WTC11 (cell line): ENCODE results near the gene PTPRN. TPM values are rescaled to one million over a fixed set of nuclear protein-coding genes. Genes with fewer than 3 reads are reported as not detected.

Experiments used
- ATAC-seq: fragments of 200-7000 bp; cut with Tn5 transposase; 2 replicates; pipeline ENCODE4 v1.10.0; 2021; ENCODE audit warnings: mild to moderate bottlenecking, moderate library complexity
- CTCF ChIA-PET: fragments of 300-600 bp; sonication (Branson Sonifier 250); formaldehyde crosslinking; loops from one replicate; lab custom pipeline; 2021; ENCODE audit warnings: antibody characterized with exemption; lab: Charles Lee
- POLR2A ChIA-PET: fragments of 350-600 bp; sonication (Branson Sonifier 250); formaldehyde crosslinking; loops from one replicate; lab custom pipeline; 2021; ENCODE audit warnings: antibody characterized with exemption; lab: Charles Lee
- DNase-seq: peaks from one replicate; pipeline ENCODE4 v3.0.0; 2021; ENCODE audit warnings: low spot score
- H3K27ac Mint-ChIP-seq: 2 replicates; pipeline ENCODE4 v1.8.0; 2021; ENCODE audit warnings: mixed read lengths
- H3K27me3 Mint-ChIP-seq: 2 replicates; pipeline ENCODE4 v1.8.0; 2021; ENCODE audit warnings: low read depth, mild to moderate bottlenecking, moderate library complexity, mixed read lengths
- H3K36me3 Mint-ChIP-seq: 2 replicates; pipeline ENCODE4 v1.8.0; 2021; ENCODE audit warnings: mixed read lengths
- H3K4me1 Mint-ChIP-seq: 2 replicates; pipeline ENCODE4 v1.8.0; 2022; ENCODE audit warnings: mixed read lengths
- H3K4me3 Mint-ChIP-seq: 2 replicates; pipeline ENCODE4 v1.8.0; 2021; ENCODE audit warnings: mild to moderate bottlenecking, moderate library complexity, mixed read lengths
- H3K9me3 Mint-ChIP-seq: 2 replicates; pipeline ENCODE4 v1.8.0; 2021; ENCODE audit warnings: mixed read lengths
- AFF4 ChIP-seq: sonication (generic); formaldehyde crosslinking; IDR thresholded peaks from 2 replicates; pipeline ENCODE4 v1.8.1; 2023; ENCODE audit warnings: mild to moderate bottlenecking, missing genetic modification reagents, borderline replicate concordance
- E2F4 ChIP-seq: sonication (generic); formaldehyde crosslinking; IDR thresholded peaks from 2 replicates; pipeline ENCODE4 v1.8.1; 2022; ENCODE audit warnings: low read depth, mild to moderate bottlenecking, moderate library complexity, missing genetic modification reagents, borderline replicate concordance
- EMX1 ChIP-seq: fragments of 250-450 bp; sonication (Bioruptor Pico); IDR thresholded peaks from 2 replicates; pipeline ENCODE4 v1.8.0; 2021; ENCODE audit warnings: mild to moderate bottlenecking
- FOXJ3 ChIP-seq: sonication (generic); formaldehyde crosslinking; IDR thresholded peaks from 2 replicates; pipeline ENCODE4 v1.9.0; 2021; ENCODE audit warnings: missing genetic modification reagents, mild to moderate bottlenecking, borderline replicate concordance
- FOXP1 ChIP-seq: sonication (generic); formaldehyde crosslinking; IDR thresholded peaks from 2 replicates; pipeline ENCODE4 v1.8.0; 2022; ENCODE audit warnings: missing genetic modification reagents, mild to moderate bottlenecking, moderate library complexity, borderline replicate concordance
- GABPB1 ChIP-seq: sonication (generic); formaldehyde crosslinking; IDR thresholded peaks from 2 replicates; pipeline ENCODE4 v1.8.1; 2023; ENCODE audit warnings: mild to moderate bottlenecking, missing genetic modification reagents
- NFATC4 ChIP-seq: fragments of 250-450 bp; sonication (Bioruptor Pico); IDR thresholded peaks from 2 replicates; pipeline ENCODE4 v1.9.0; 2021; ENCODE audit warnings: mild to moderate bottlenecking
- RELA ChIP-seq: sonication (generic); formaldehyde crosslinking; IDR thresholded peaks from 2 replicates; pipeline ENCODE4 v1.8.1; 2022; ENCODE audit warnings: missing genetic modification reagents, mild to moderate bottlenecking, borderline replicate concordance
- SOX15 ChIP-seq: fragments of 250-450 bp; sonication (Bioruptor Pico); IDR thresholded peaks from 2 replicates; pipeline ENCODE4 v1.9.0; 2021; ENCODE audit warnings: mild to moderate bottlenecking
- TEAD4 ChIP-seq: sonication (generic); formaldehyde crosslinking; IDR thresholded peaks from 2 replicates; pipeline ENCODE4 v1.8.0; 2022; ENCODE audit warnings: mild to moderate bottlenecking, missing genetic modification reagents
- TP53 ChIP-seq: sonication (generic); formaldehyde crosslinking; IDR thresholded peaks from 2 replicates; pipeline ENCODE4 v1.8.1; 2023; ENCODE audit warnings: mild to moderate bottlenecking, missing genetic modification reagents
- USF1 ChIP-seq: sonication (generic); formaldehyde crosslinking; IDR thresholded peaks from 2 replicates; pipeline ENCODE4 v1.8.0; 2022; ENCODE audit warnings: mild to moderate bottlenecking, missing genetic modification reagents
- USF2 ChIP-seq: sonication (generic); formaldehyde crosslinking; IDR thresholded peaks from 2 replicates; pipeline ENCODE4 v1.8.1; 2023; ENCODE audit warnings: mild to moderate bottlenecking, missing genetic modification reagents, moderate library complexity
- ZMAT4 ChIP-seq: fragments of 250-450 bp; sonication (Bioruptor Pico); IDR thresholded peaks from 2 replicates; pipeline ENCODE4 v1.9.0; 2021; ENCODE audit warnings: mild to moderate bottlenecking
- ZNF317 ChIP-seq: sonication (generic); formaldehyde crosslinking; IDR thresholded peaks from 2 replicates; pipeline ENCODE4 v1.8.1; 2023; ENCODE audit warnings: low read depth, mild to moderate bottlenecking, moderate library complexity, missing genetic modification reagents, borderline replicate concordance
- ZSCAN18 ChIP-seq: fragments of 250-450 bp; sonication (Bioruptor Pico); IDR thresholded peaks from 2 replicates; pipeline ENCODE4 v2.1.2; 2022; ENCODE audit warnings: mild to moderate bottlenecking, moderate library complexity
- total RNA-seq: library from RNA; stranded (reverse); gene quantifications from 3 replicates; pipeline ENCODE4 v1.2.3, GENCODE V29; 2021
- TF ChIP-seq, protein P1 (sequence below): sonication (generic); formaldehyde crosslinking; IDR thresholded peaks from 2 replicates; pipeline ENCODE4 v1.8.0; 2023; ENCODE audit warnings: mild to moderate bottlenecking, missing genetic modification reagents
- TF ChIP-seq, protein P2 (sequence below): sonication (generic); formaldehyde crosslinking; IDR thresholded peaks from 2 replicates; pipeline ENCODE4 v1.8.0; 2023; ENCODE audit warnings: missing genetic modification reagents

PTPRN gene
- total RNA-seq, 1 experiment from 2014 or later: 3.8 TPM

DNA sequence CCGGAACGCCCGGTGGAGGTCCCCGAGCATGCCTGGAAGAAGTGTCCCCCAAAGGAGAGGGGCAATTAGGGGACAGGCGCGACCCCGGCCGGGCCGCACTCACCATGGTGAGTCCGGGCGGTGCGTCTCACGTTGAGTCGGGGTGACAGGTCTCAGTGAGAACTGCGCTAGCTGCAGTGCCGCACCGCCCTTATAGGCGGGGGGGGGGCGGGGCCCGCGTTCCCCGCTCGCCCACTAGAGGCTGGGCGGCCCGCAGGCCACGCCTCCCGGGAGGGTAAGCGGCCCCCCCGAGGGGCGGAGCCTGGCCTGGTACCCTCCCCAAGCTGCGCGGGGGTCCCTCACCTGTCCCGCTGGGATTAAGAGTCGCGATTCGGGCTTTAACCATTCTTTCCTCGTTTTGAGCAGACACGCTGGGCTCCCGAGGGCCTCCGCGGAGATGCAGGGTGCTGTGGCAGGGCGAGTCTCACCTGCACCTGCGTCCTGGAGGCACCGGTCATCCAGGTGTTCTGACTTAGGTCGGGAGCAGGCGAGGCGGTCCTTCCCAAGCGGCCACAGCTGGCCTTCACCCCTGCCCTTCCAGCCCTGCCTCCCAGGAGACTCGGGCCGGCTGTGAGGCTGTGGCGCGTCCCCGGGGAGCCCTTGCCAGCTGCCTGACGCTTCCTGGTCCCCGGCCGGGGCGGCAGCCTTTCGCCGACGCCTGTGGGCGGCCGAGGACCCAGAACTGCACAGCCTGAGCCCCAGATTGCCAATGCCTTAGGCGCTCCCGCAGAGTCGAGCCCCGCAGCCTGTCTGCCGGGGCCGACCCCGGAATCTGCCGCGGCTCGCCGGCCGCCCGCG lies 55.2 kb downstream of the PTPRN start, which contains the start of gene TUBA4A (continued):
- no peak for TF ChIP-seq AFF4
- no peak for TF ChIP-seq TEAD4
- no peak for TF ChIP-seq SOX15 (CRISPR knock-in tag)
- TF ChIP-seq FOXP1 (CRISPR knock-in tag): no peak
- no peak for TF ChIP-seq ZNF317 (CRISPR knock-in tag)
- TF ChIP-seq ZMAT4: no peak
- TF ChIP-seq GABPB1 (CRISPR knock-in tag): no peak; the same call in 1 of the 2 replicates
- peak; percentile 36; the same call in 1 of the 2 replicates for TF ChIP-seq TP53 (CRISPR knock-in tag)

GRCh38 chr2:219252900-219253752 lies 56.1 kb downstream of the PTPRN start, which contains the start of gene TUBA4B:
Gene TUBA4B (plus strand): TSS chr2:219253243. CDS start chr2:219253408, 165 bp downstream.
- Mint-ChIP-seq H3K27ac (peak within 1 kb of the TSS; percentile 41; the same call in 1 of the 2 replicates), H3K4me3 (peak within 1 kb of the TSS; percentile 79), H3K4me1 (peaks cover 25% of the 10 kb centered on the region), H3K36me3 (peaks cover 19% of the 10 kb centered on the region; the same call in 1 of the 2 replicates), H3K9me3 (no peaks in the 10 kb centered on the region), H3K27me3 (peaks cover 62% of the 10 kb centered on the region)
- DNase-seq (peak; percentile 70), ATAC-seq (peak; percentile 52)
- ChIA-PET POLR2A (interaction anchor here (0.6 to 2.5 kb wide), 9 partner anchors 16 to 77 kb away, joined by 3 to 15 read pairs (median 7); partner anchors contain the start of genes ABCB6, CNPPD1, DNAJB2 and ZFAND2B), CTCF (interaction anchor here (0.6 to 4.7 kb wide), 14 partner anchors 21 to 257 kb away, joined by 3 to 33 read pairs (median 4); partner anchors contain the start of genes ABCB6, DNAJB2 and DNPEP)
- no peak for TF ChIP-seq NFATC4
- TF ChIP-seq EMX1 (CRISPR knock-in tag): no peak
- TF ChIP-seq, protein P1, sequence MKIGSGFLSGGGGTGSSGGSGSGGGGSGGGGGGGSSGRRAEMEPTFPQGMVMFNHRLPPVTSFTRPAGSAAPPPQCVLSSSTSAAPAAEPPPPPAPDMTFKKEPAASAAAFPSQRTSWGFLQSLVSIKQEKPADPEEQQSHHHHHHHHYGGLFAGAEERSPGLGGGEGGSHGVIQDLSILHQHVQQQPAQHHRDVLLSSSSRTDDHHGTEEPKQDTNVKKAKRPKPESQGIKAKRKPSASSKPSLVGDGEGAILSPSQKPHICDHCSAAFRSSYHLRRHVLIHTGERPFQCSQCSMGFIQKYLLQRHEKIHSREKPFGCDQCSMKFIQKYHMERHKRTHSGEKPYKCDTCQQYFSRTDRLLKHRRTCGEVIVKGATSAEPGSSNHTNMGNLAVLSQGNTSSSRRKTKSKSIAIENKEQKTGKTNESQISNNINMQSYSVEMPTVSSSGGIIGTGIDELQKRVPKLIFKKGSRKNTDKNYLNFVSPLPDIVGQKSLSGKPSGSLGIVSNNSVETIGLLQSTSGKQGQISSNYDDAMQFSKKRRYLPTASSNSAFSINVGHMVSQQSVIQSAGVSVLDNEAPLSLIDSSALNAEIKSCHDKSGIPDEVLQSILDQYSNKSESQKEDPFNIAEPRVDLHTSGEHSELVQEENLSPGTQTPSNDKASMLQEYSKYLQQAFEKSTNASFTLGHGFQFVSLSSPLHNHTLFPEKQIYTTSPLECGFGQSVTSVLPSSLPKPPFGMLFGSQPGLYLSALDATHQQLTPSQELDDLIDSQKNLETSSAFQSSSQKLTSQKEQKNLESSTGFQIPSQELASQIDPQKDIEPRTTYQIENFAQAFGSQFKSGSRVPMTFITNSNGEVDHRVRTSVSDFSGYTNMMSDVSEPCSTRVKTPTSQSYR: peak; percentile 78; the same call in 1 of the 2 replicates
- TF ChIP-seq FOXJ3 (CRISPR knock-in tag): no peak
- 0 out of 2 replicates have a peak, but pooled peaks have one; percentile 50 for TF ChIP-seq RELA (CRISPR knock-in tag)
- TF ChIP-seq GABPB1 (CRISPR knock-in tag): no peak
- peak; percentile 39 for TF ChIP-seq USF2
- peak; percentile 64 for TF ChIP-seq USF1
- no peak for TF ChIP-seq ZSCAN18
- TF ChIP-seq, protein P2, sequence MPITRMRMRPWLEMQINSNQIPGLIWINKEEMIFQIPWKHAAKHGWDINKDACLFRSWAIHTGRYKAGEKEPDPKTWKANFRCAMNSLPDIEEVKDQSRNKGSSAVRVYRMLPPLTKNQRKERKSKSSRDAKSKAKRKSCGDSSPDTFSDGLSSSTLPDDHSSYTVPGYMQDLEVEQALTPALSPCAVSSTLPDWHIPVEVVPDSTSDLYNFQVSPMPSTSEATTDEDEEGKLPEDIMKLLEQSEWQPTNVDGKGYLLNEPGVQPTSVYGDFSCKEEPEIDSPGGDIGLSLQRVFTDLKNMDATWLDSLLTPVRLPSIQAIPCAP (CRISPR knock-in tag): peak; percentile 75; the same call in 1 of the 2 replicates
- no peak for TF ChIP-seq E2F4
